ENCODE results near the gene RDX.

RDX gene

GRCh38 chr11:110207123-110207522, 89.3 kb downstream of the RDX start:
- no peak for DNase-seq
- H3K27me3 ChIP-seq (replicated peaks; ENCODE audit: insufficient read depth, low read length) = no peaks in the 10 kb centered on the region
- H3K79me2 ChIP-seq (ENCODE audit: low read length) = no peaks in the 10 kb centered on the region
- H3K4me3 ChIP-seq (ENCODE audit: low read length) = no peak overlapping the region
- H2AFZ ChIP-seq (ENCODE audit: low read length) = no peak overlapping the region
- H3F3A ChIP-seq (ENCODE audit: insufficient read depth, low read length) = no peaks in the 10 kb centered on the region
- H4K20me1 ChIP-seq (ENCODE audit: insufficient read depth, low read length) = no peaks in the 10 kb centered on the region
- H3K36me3 ChIP-seq (replicated peaks; ENCODE audit: insufficient read depth, low read length) = no peaks in the 10 kb centered on the region
- no peaks in the 10 kb centered on the region for H3K9me2 ChIP-seq (replicated peaks; ENCODE audit: insufficient read depth, low read length)
- no peak overlapping the region for H3K9ac ChIP-seq (ENCODE audit: low read length)
- no peaks in the 10 kb centered on the region for H3K4me1 ChIP-seq (ENCODE audit: low read length)
- no peak for TF ChIP-seq EZH2phosphoT487 (IDR thresholded peaks at IDR 0.05; ENCODE audit: low read length)
- no peak for TF ChIP-seq EZH2 (optimal IDR thresholded peaks at IDR 0.05; ENCODE audit: low read depth, low read length)
- TF ChIP-seq, protein P1, sequence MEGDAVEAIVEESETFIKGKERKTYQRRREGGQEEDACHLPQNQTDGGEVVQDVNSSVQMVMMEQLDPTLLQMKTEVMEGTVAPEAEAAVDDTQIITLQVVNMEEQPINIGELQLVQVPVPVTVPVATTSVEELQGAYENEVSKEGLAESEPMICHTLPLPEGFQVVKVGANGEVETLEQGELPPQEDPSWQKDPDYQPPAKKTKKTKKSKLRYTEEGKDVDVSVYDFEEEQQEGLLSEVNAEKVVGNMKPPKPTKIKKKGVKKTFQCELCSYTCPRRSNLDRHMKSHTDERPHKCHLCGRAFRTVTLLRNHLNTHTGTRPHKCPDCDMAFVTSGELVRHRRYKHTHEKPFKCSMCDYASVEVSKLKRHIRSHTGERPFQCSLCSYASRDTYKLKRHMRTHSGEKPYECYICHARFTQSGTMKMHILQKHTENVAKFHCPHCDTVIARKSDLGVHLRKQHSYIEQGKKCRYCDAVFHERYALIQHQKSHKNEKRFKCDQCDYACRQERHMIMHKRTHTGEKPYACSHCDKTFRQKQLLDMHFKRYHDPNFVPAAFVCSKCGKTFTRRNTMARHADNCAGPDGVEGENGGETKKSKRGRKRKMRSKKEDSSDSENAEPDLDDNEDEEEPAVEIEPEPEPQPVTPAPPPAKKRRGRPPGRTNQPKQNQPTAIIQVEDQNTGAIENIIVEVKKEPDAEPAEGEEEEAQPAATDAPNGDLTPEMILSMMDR (IDR thresholded peaks at IDR 0.05; ENCODE audit: low read length) = no peak
- no peak overlapping the region for H3K27ac ChIP-seq (ENCODE audit: low read length)
- no peak overlapping the region for H3K4me2 ChIP-seq (ENCODE audit: low read depth, low read length)
- H3K9me3 ChIP-seq (replicated peaks; ENCODE audit: insufficient read depth, low read length) = no peaks in the 10 kb centered on the region

DNA sequence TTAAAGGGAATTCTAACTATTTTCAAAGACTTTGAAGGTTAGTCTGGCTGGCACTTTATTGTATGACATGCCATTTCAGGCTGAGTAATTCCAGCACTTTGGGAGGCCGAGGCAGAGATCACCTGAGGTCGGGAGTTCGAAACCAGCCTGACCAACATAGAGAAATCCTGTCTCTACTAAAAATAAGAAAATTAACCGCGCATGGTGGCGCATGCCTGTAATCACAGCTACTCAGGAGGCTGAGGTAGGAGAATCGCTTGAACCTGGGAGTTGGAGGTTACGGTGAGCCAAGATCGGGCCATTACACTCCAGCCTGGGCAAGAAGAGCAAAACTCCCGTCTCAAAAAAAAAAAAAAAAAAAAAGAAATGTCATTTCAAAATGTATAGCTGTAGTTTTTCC, 95.6 kb downstream of the RDX start:
- no peak overlapping the region for H3K27ac ChIP-seq (ENCODE audit: low read length)
- H3K9me3 ChIP-seq (replicated peaks; ENCODE audit: insufficient read depth, low read length) = no peaks in the 10 kb centered on the region
- no peaks in the 10 kb centered on the region for H3K9me2 ChIP-seq (replicated peaks; ENCODE audit: insufficient read depth, low read length)
- no peak overlapping the region for H3K4me3 ChIP-seq (ENCODE audit: low read length)
- H3K4me2 ChIP-seq (ENCODE audit: low read depth, low read length) = no peak overlapping the region
- H3F3A ChIP-seq (ENCODE audit: insufficient read depth, low read length) = no peaks in the 10 kb centered on the region
- H3K9ac ChIP-seq (ENCODE audit: low read length) = no peak overlapping the region
- TF ChIP-seq, protein P1 (IDR thresholded peaks at IDR 0.05; ENCODE audit: low read length) = no peak
- TF ChIP-seq EZH2 (optimal IDR thresholded peaks at IDR 0.05; ENCODE audit: low read depth, low read length) (no peak), EZH2phosphoT487 (IDR thresholded peaks at IDR 0.05; ENCODE audit: low read length) (no peak)
- H4K20me1 ChIP-seq (ENCODE audit: insufficient read depth, low read length) = no peaks in the 10 kb centered on the region
- no peaks in the 10 kb centered on the region for H3K27me3 ChIP-seq (replicated peaks; ENCODE audit: insufficient read depth, low read length)
- H3K79me2 ChIP-seq (ENCODE audit: low read length) = no peaks in the 10 kb centered on the region
- no peak overlapping the region for H2AFZ ChIP-seq (ENCODE audit: low read length)
- no peak for DNase-seq
- H3K4me1 ChIP-seq (ENCODE audit: low read length) = no peaks in the 10 kb centered on the region
- H3K36me3 ChIP-seq (replicated peaks; ENCODE audit: insufficient read depth, low read length) = no peaks in the 10 kb centered on the region

DNA sequence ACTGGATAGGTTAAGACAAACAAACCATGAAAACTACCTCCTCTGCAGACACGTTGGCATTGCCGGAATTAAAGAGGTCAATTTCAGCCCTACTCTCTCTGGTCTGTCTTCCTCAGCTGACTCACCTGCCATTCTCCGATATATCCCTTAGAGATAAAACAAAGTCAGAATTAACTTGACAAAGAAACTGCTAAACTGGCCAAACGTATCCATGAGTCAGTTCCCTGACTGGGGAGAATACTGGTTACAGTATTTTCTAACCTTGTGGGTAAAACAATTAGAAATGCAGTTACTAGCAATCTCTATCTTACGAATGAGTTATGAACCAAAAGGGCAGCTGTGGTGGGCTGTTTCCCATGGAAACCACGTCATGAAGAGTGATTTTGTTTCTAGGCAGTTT, 96.2 kb downstream of the RDX start:
- Histone ChIP-seq H3K27ac (ENCODE audit: low read length) (no peak overlapping the region), H3F3A (ENCODE audit: insufficient read depth, low read length) (no peaks in the 10 kb centered on the region), H3K4me1 (ENCODE audit: low read length) (no peaks in the 10 kb centered on the region), H2AFZ (ENCODE audit: low read length) (no peak overlapping the region), H3K4me2 (ENCODE audit: low read depth, low read length) (no peak overlapping the region), H3K79me2 (ENCODE audit: low read length) (no peaks in the 10 kb centered on the region), H3K27me3 (replicated peaks; ENCODE audit: insufficient read depth, low read length) (no peaks in the 10 kb centered on the region), H3K9me3 (replicated peaks; ENCODE audit: insufficient read depth, low read length) (no peaks in the 10 kb centered on the region), H3K36me3 (replicated peaks; ENCODE audit: insufficient read depth, low read length) (no peaks in the 10 kb centered on the region), H3K4me3 (ENCODE audit: low read length) (no peak overlapping the region), H3K9me2 (replicated peaks; ENCODE audit: insufficient read depth, low read length) (no peaks in the 10 kb centered on the region), H4K20me1 (ENCODE audit: insufficient read depth, low read length) (no peaks in the 10 kb centered on the region), H3K9ac (ENCODE audit: low read length) (no peak overlapping the region)
- TF ChIP-seq, protein P1 (IDR thresholded peaks at IDR 0.05; ENCODE audit: low read length) = no peak
- TF ChIP-seq EZH2phosphoT487 (IDR thresholded peaks at IDR 0.05; ENCODE audit: low read length) (no peak), EZH2 (optimal IDR thresholded peaks at IDR 0.05; ENCODE audit: low read depth, low read length) (no peak)
- no peak for DNase-seq
